Caco-2 (cell line): ENCODE measurements around the gene PARM1. TPM values are rescaled to one million over a fixed set of nuclear protein-coding genes. Genes with fewer than 3 reads are reported as not detected.

Source experiments
- BruUV-seq: library from RNA; stranded (reverse); fragments of 400-500 nt; replicated peaks from 2 replicates; lab custom pipeline; 2021; lab: Mats Ljungman, UMichigan
- CTCF ChIA-PET: fragments of 300-600 bp; sonication (Branson Sonifier 250); formaldehyde crosslinking; loops from one replicate; lab custom pipeline; 2022; ENCODE audit warnings: antibody characterized with exemption; lab: Charles Lee
- POLR2A ChIA-PET: fragments of 300-600 bp; sonication (Branson Sonifier 250); formaldehyde crosslinking; loops from one replicate; lab custom pipeline; 2022; ENCODE audit warnings: antibody characterized with exemption; lab: Charles Lee
- DNase-seq, 2 experiments: peaks; one replicate each; pipeline versions ENCODE4 v3.0.0 to v3.0.0-alpha.2; 2020 to 2022
- H3K27me3 ChIP-seq: replicated peaks from 2 replicates; pipeline ENCODE4 v1.6.0; 2011; ENCODE audit warnings: low read length; ENCODE audit not compliant: control insufficient read depth, insufficient read depth
- H3K36me3 ChIP-seq: 2 replicates; pipeline ENCODE4 v1.5.1; 2011; ENCODE audit warnings: low read length; ENCODE audit not compliant: control insufficient read depth, insufficient read depth
- H3K4me1 ChIP-seq: fragments of 250-450 bp; sonication (Bioruptor Pico); 2 replicates; pipeline ENCODE4 v1.5.1; 2020; ENCODE audit warnings: mild to moderate bottlenecking
- H3K4me3 ChIP-seq: 2 replicates; pipeline ENCODE4 v1.5.1; 2011; ENCODE audit warnings: low read depth, mild to moderate bottlenecking, control low read depth, low read length
- H3K9me3 ChIP-seq: fragments of 250-450 bp; sonication (Bioruptor Pico); 2 replicates; pipeline ENCODE4 v1.5.1; 2020; ENCODE audit warnings: mild to moderate bottlenecking, moderate library complexity
- H3K27ac Mint-ChIP-seq: one replicate; pipeline ENCODE4 v1.8.0; 2022; ENCODE audit warnings: mixed read lengths; ENCODE audit not compliant: unreplicated experiment
- H3K27me3 Mint-ChIP-seq: one replicate; pipeline ENCODE4 v1.8.0; 2022; ENCODE audit warnings: mixed read lengths; ENCODE audit not compliant: insufficient read depth, unreplicated experiment
- H3K36me3 Mint-ChIP-seq: one replicate; pipeline ENCODE4 v1.8.0; 2022; ENCODE audit warnings: mild to moderate bottlenecking, mixed read lengths; ENCODE audit not compliant: insufficient read depth, unreplicated experiment
- H3K4me1 Mint-ChIP-seq: one replicate; pipeline ENCODE4 v1.8.0; 2022; ENCODE audit warnings: low read depth, mixed read lengths; ENCODE audit not compliant: unreplicated experiment
- H3K4me3 Mint-ChIP-seq: one replicate; pipeline ENCODE4 v1.8.0; 2022; ENCODE audit warnings: mild to moderate bottlenecking, moderate library complexity, mixed read lengths; ENCODE audit not compliant: unreplicated experiment
- H3K9me3 Mint-ChIP-seq: one replicate; pipeline ENCODE4 v1.8.0; 2022; ENCODE audit warnings: mixed read lengths; ENCODE audit not compliant: unreplicated experiment
- intact Hi-C: fragments of 100-400 bp; cut with micrococcal nuclease; formaldehyde crosslinking; loops from one replicate; pipeline ENCODE4 v1.10.0; 2022; ENCODE audit not compliant: unreplicated experiment
- total RNA-seq: library from RNA; stranded (reverse); gene quantifications from 2 replicates; pipeline ENCODE4 v1.2.3, GENCODE V29; 2022
- TF ChIP-seq, protein P1 (sequence below), 2 experiments: fragments of 200-600 bp in 1 of 2; IDR thresholded peaks; 1 replicate in 1 of 2; 2 replicates in 1 of 2; pipeline versions ENCODE4 v1.5.1 to v1.8.0; 2011 to 2022; ENCODE audit warnings: antibody characterized with exemption in 1 of 2, control low read depth in 1 of 2, inconsistent platforms in 1 of 2, low read depth in 1 of 2, low read length in 1 of 2, mild to moderate bottlenecking in 1 of 2, moderate library complexity in 1 of 2; ENCODE audit not compliant: insufficient read depth in 1 of 2, severe bottlenecking in 1 of 2, unreplicated experiment in 1 of 2

PARM1 gene
- total RNA-seq, 1 experiment from 2014 or later = 1.7 TPM

DNA sequence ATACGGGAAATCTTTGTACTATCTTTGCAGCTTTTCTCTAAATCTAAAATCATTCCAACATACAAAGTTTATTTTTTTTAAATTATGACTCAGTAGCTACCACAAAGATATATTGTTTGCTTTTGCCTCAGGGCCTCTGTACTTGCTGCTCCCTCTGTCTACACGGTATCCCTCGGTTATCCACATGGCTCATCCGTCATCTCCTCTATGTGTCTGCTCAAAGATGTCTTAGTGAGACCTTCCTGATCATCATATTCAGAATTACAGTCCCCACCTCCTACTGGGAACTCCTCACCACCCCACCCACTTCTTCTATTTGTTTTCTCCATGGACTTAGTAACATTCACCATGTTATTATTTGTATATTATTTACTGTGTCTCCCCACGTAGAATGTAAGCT is 107.8 kb downstream of the PARM1 start:
- intact Hi-C loops = no loop called here
- H3K9me3 Mint-ChIP-seq = peaks cover 7% of the 10 kb centered on the region
- Histone ChIP-seq H3K4me3 (no peak overlapping the region), H3K9me3 (no peaks in the 10 kb centered on the region), H3K27me3 (no peaks in the 10 kb centered on the region), H3K36me3 (no peaks in the 10 kb centered on the region), H3K4me1 (no peaks in the 10 kb centered on the region)
- ChIA-PET CTCF (no interaction called here), POLR2A (no interaction called here)
- DNase-seq = no peak
- no TSS peak for BruUV-seq
- TF ChIP-seq, protein P1, sequence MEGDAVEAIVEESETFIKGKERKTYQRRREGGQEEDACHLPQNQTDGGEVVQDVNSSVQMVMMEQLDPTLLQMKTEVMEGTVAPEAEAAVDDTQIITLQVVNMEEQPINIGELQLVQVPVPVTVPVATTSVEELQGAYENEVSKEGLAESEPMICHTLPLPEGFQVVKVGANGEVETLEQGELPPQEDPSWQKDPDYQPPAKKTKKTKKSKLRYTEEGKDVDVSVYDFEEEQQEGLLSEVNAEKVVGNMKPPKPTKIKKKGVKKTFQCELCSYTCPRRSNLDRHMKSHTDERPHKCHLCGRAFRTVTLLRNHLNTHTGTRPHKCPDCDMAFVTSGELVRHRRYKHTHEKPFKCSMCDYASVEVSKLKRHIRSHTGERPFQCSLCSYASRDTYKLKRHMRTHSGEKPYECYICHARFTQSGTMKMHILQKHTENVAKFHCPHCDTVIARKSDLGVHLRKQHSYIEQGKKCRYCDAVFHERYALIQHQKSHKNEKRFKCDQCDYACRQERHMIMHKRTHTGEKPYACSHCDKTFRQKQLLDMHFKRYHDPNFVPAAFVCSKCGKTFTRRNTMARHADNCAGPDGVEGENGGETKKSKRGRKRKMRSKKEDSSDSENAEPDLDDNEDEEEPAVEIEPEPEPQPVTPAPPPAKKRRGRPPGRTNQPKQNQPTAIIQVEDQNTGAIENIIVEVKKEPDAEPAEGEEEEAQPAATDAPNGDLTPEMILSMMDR (IDR thresholded peaks at IDR 0.05; ENCODE audit: insufficient read depth in 1 of 2, low read depth in 1 of 2, low read length in 1 of 2, severe bottlenecking in 1 of 2, unreplicated experiment in 1 of 2) = no peak
- no peaks in the 10 kb centered on the region for H3K36me3 Mint-ChIP-seq
- no peak overlapping the region for H3K27ac Mint-ChIP-seq
- H3K4me1 Mint-ChIP-seq = no peaks in the 10 kb centered on the region
- no peaks in the 10 kb centered on the region for H3K27me3 Mint-ChIP-seq
- H3K4me3 Mint-ChIP-seq = no peak overlapping the region

DNA sequence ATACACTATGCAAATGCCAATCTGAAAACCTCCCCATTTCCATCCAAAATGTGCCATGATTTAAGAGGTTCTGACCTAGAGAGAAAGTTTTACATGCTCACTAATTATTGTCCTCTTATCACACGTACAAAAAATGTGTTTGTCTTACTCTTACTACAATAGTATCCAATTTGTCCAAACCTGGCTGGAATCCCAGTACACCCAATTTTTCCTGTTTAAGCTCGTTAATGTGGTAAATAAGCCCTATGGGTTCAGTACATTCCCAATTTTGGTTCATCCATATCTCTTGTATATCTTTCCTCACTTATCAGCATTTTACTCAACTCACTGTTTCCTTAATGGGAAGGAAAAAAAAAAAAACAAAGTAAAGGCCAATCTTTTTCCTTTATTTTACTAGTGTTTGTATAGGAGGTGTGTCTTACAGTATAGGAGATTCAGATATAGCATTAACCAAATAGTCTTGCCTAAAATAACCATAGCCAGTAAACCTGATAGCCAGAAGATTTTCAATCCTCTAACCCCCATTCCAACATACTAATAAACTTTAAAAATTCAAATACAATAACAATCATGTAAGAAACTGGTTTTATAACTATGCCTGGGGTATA is 109.8 kb downstream of the PARM1 start:
- Histone ChIP-seq H3K4me3 (no peak overlapping the region), H3K4me1 (no peaks in the 10 kb centered on the region), H3K9me3 (no peaks in the 10 kb centered on the region), H3K36me3 (no peaks in the 10 kb centered on the region), H3K27me3 (no peaks in the 10 kb centered on the region)
- peaks cover 3% of the 10 kb centered on the region for H3K27me3 Mint-ChIP-seq
- H3K36me3 Mint-ChIP-seq = no peaks in the 10 kb centered on the region
- peaks cover 7% of the 10 kb centered on the region for H3K9me3 Mint-ChIP-seq
- H3K27ac Mint-ChIP-seq = no peak overlapping the region
- POLR2A ChIA-PET = no interaction called here
- no TSS peak for BruUV-seq
- no peak overlapping the region for H3K4me3 Mint-ChIP-seq
- CTCF ChIA-PET = no interaction called here
- no peak for DNase-seq
- no peaks in the 10 kb centered on the region for H3K4me1 Mint-ChIP-seq
- TF ChIP-seq, protein P1 (IDR thresholded peaks at IDR 0.05; ENCODE audit: insufficient read depth in 1 of 2, low read depth in 1 of 2, low read length in 1 of 2, severe bottlenecking in 1 of 2, unreplicated experiment in 1 of 2) = no peak
- intact Hi-C loops = no loop called here

- H3K36me3 ChIP-seq = no peaks in the 10 kb centered on the region
- Mint-ChIP-seq H3K36me3 (no peaks in the 10 kb centered on the region), H3K27me3 (peaks cover 3% of the 10 kb centered on the region), H3K4me3 (no peak overlapping the region), H3K9me3 (peaks cover 7% of the 10 kb centered on the region), H3K4me1 (no peaks in the 10 kb centered on the region), H3K27ac (no peak overlapping the region)
- BruUV-seq = no TSS peak
- H3K4me1 ChIP-seq = no peaks in the 10 kb centered on the region
- no peaks in the 10 kb centered on the region for H3K27me3 ChIP-seq
- intact Hi-C loops = no loop called here
- no peak for DNase-seq
- ChIA-PET CTCF (no interaction called here), POLR2A (no interaction called here)
- no peaks in the 10 kb centered on the region for H3K9me3 ChIP-seq
- no peak overlapping the region for H3K4me3 ChIP-seq
- TF ChIP-seq, protein P1 (IDR thresholded peaks at IDR 0.05; ENCODE audit: insufficient read depth in 1 of 2, low read depth in 1 of 2, low read length in 1 of 2, severe bottlenecking in 1 of 2, unreplicated experiment in 1 of 2) = no peak
These were observed 113.3 kb downstream of the PARM1 start for GRCh38 chr4:75046226-75046625.
